Heart left ventricle (tissue), 16 donors: ENCODE results near the gene SYP. TPM values are rescaled to one million over a fixed set of nuclear protein-coding genes. Genes with fewer than 3 reads are reported as not detected.

ENCODE experiments used
- ATAC-seq, 4 donors: fragments of 200-7000 bp; cut with Tn5 transposase; one replicate each; pipeline ENCODE4 v1.9.1; 2020 to 2022; ENCODE audit warnings: moderate library complexity in 4 of 4, mild to moderate bottlenecking in 3 of 4, moderate number of reproducible peaks in 1 of 4
- DNase-seq, 5 donors: peaks; one replicate each; pipeline ENCODE4 v3.0.0-alpha.2; 2020
- H3K27ac ChIP-seq, 12 donors: fragments of 200-600 bp; sonication (generic) in 4 of 12; one replicate each; pipeline versions ENCODE4 v1.5.0 to v1.8.0; 2016 to 2022; ENCODE audit warnings: mild to moderate bottlenecking in 2 of 12
- H3K27me3 ChIP-seq, 9 donors: fragments of 200-600 bp; sonication (generic) in 2 of 9; one replicate each; pipeline versions ENCODE4 v1.5.1 to v1.8.0; 2016 to 2022; ENCODE audit warnings: mild to moderate bottlenecking in 3 of 9
- H3K36me3 ChIP-seq, 9 donors: fragments of 200-600 bp; sonication (generic) in 2 of 9; one replicate each; pipeline versions ENCODE4 v1.5.0 to v1.8.0; 2018 to 2022; ENCODE audit warnings: mild to moderate bottlenecking in 2 of 9
- H3K4me1 ChIP-seq, 12 donors: fragments of 200-600 bp; sonication (generic) in 4 of 12; one replicate each; pipeline versions ENCODE4 v1.5.0 to v1.8.0; 2016 to 2022; ENCODE audit warnings: mild to moderate bottlenecking in 3 of 12
- H3K4me3 ChIP-seq, 12 donors: fragments of 200-600 bp; sonication (generic) in 4 of 12; one replicate each; pipeline versions ENCODE4 v1.5.0 to v1.8.0; 2017 to 2022; ENCODE audit warnings: mild to moderate bottlenecking in 9 of 12, moderate library complexity in 4 of 12
- H3K9me3 ChIP-seq, 12 donors: fragments of 200-600 bp; sonication (generic) in 4 of 12; one replicate each; pipeline versions ENCODE4 v1.5.0 to v1.8.0; 2016 to 2022; ENCODE audit warnings: mild to moderate bottlenecking in 1 of 12
- POLR2A ChIP-seq, 2 donors: fragments of 450-650 bp; IDR thresholded peaks; one replicate each; pipeline ENCODE4 v1.6.1; 2017; ENCODE audit warnings: antibody characterized with exemption in 2 of 2, mild to moderate bottlenecking in 2 of 2, moderate library complexity in 2 of 2
- WGBS, 4 donors: extraction: QIAGEN DNeasy Blood & Tissue Kit in 2 of 4; methylation state at CpG; one replicate each; pipeline versions ENCODE4 v1.1.5 to v1.1.7; 2013 to 2018; 5-methylcytosine and 5-hydroxymethylcytosine counted together
- intact Hi-C, 10 donors: fragments of 100-400 bp; cut with DNase I; formaldehyde crosslinking; loops; one replicate each; pipeline versions ENCODE4 v1.11.1 to v1.14.2; 2022
- polyA plus RNA-seq, 2 donors: library from polyadenylated mRNA; stranded (reverse); fragments of 200-250 nt; gene quantifications; one replicate each; pipeline ENCODE4 v1.2.3, GENCODE V29; 2013
- total RNA-seq, 9 donors: library from RNA; depleted of rRNA in 2 of 9; stranded (reverse); fragments of >200 nt in 2 of 9; fragmentation: NEBNext Ultra II Directional in 3 of 9; extraction: Animal tissue kit (Norgen Biotek cat#: 25700) in 3 of 9; gene quantifications; one replicate each; pipeline versions ENCODE4 v1.1.0 to v1.2.4, GENCODE V29; 2016 to 2023
- TF ChIP-seq, protein P1 (sequence below), 12 donors: fragments of 200-600 bp; sonication (generic) in 4 of 12; IDR thresholded peaks; one replicate each; pipeline versions ENCODE4 v1.5.0 to v1.8.0; 2018 to 2022; ENCODE audit warnings: antibody characterized with exemption in 12 of 12, mild to moderate bottlenecking in 5 of 12
- donor health status: ischemic (EF 13 %, LVEDD 7.1; RV severe dilation, severe dysfunction).
- donor health status: healthy with polysubstance abuse.
- donor health status: DM: no; HTN: yes; CAD: no.
- donor health status: DM: no; HTN: no; CAD: no.
- donor health status: ischemic (EF 25% LVEDD 6.9; RV normal size, moderate dysfunction).
- donor health status: ischemic (EF 25% LVEDD 5.7; RV mildly dilated, moderate dysfunction).
- donor health status: healthy.
- donor health status: DM: yes; HTN: yes; CAD: no.
- donor health status: ischemic (EF 35%, LVEDD 5.7; RV mildly dilated, moderate dysfunction).
- donor health status: nonischemic (EF 11% LVEDD 7.7; RV severe dilation, severe dysfunction).
- donor health status: DM: yes; HTN: yes; CAD: no.
- donor health status: PGD.
- donor health status: ischemic (EF 29% LVEDD 5.4; RV normal size, mild dysfunction).
- donor health status: nonischemic (EF 23%, LVEDD 6.1; RV moderate dilation, normal function).

SYP gene
- total and polyA plus RNA-seq, 11 donors = 0.49 to 3.7 (median 1.3) TPM

GRCh38 chrX:49166914-49167739, 32.9 kb downstream of the SYP start:
- peak in 1 of 2 donors; percentile 73 for TF ChIP-seq POLR2A (IDR thresholded peaks at IDR 0.05)
- TF ChIP-seq, protein P1, sequence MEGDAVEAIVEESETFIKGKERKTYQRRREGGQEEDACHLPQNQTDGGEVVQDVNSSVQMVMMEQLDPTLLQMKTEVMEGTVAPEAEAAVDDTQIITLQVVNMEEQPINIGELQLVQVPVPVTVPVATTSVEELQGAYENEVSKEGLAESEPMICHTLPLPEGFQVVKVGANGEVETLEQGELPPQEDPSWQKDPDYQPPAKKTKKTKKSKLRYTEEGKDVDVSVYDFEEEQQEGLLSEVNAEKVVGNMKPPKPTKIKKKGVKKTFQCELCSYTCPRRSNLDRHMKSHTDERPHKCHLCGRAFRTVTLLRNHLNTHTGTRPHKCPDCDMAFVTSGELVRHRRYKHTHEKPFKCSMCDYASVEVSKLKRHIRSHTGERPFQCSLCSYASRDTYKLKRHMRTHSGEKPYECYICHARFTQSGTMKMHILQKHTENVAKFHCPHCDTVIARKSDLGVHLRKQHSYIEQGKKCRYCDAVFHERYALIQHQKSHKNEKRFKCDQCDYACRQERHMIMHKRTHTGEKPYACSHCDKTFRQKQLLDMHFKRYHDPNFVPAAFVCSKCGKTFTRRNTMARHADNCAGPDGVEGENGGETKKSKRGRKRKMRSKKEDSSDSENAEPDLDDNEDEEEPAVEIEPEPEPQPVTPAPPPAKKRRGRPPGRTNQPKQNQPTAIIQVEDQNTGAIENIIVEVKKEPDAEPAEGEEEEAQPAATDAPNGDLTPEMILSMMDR (IDR thresholded peaks at IDR 0.05) = peak in 1 of 12 donors; percentile 5
- ATAC-seq (peak; percentile 67 to 80 (median 76)), DNase-seq (peak; percentile 79 to 91 (median 85))
- no peaks in the 10 kb centered on the region for H3K27me3 ChIP-seq
- H3K36me3 ChIP-seq = no peaks in the 10 kb centered on the region
- intact Hi-C loops = loop anchor here in 2 of 10 donors (2.0 to 5.0 kb wide), 2 partner anchors 20 to 125 kb away; partner anchors contain the start of genes PRICKLE3 (in 1 of the 2) and TFE3 (in 1 of the 2)
- H3K4me1 ChIP-seq = peaks cover 0 to 23% (median 4%) of the 10 kb centered on the region in 12 donors
- WGBS, 4 donors = 3 to 48% (median 22%) methylated on average over 35 of the region's 35 CpGs
- peak overlapping the region; percentile 90 to 99 (median 93) for H3K27ac ChIP-seq
- H3K4me3 ChIP-seq = peak overlapping the region in 11 of 12 donors; percentile 24 to 59 (median 47)
- H3K9me3 ChIP-seq = peaks cover 0 to 4% (median 0%) of the 10 kb centered on the region in 12 donors

DNA sequence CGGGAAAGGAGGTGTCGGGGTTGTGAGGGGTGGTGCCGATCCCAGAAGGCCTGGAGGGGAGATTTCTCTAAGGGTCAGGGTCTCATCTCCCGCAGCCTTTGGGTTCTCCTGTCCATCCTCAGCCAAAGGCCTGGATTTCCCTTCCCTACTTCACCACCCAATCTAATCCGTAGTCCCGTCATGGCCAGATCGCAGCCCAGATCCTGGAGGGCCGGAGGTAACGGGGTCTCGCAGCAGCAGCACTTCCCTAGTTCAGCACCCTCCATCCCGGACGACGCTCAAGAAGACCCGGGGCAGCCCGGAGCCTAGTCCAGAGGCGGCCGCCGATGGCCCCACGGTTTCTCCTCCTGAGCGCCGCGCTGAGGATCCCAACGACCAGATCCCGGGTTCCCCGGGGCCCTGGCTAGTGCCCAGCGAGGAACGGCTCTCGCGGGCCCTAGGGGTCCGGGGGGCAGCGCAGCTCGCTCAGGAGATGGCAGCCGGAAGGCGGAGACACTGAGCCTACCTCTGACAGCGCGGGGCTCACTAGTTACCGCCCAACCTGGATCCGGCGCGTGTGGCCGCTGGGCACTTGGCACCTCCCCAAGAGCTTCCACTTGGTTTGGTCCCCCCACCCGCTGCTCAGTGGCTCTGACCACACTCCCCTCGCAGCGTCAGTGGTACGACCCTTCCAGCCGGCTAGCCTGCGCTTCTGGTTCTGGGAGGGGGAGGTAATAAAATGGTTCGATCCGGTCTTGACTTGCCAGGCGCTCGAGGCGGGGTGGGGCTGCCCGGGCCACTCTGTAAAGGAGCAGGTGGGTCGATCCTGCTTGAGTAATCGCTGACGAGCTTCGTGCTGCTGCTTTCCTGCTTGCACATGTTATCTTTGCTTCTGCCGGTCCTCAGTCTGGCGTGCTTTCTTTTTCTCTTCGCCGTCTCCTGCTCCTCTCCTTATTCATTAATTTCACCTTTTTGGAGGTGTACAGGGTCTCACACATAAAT, 33.8 kb downstream of the SYP start:
- intact Hi-C loops = loop anchor here in 2 of 10 donors (2.0 to 5.0 kb wide), 2 partner anchors 21 to 124 kb away; partner anchors contain the start of genes PRICKLE3 (in 1 of the 2) and TFE3 (in 1 of the 2)
- ATAC-seq = peak; percentile 44 to 64 (median 52)
- Histone ChIP-seq H3K27me3 (no peaks in the 10 kb centered on the region), H3K36me3 (no peaks in the 10 kb centered on the region), H3K9me3 (peaks cover 0 to 4% (median 0%) of the 10 kb centered on the region in 12 donors), H3K4me3 (peak overlapping the region in 11 of 12 donors; percentile 24 to 59 (median 47)), H3K27ac (peak overlapping the region; percentile 90 to 99 (median 93)), H3K4me1 (peaks cover 0 to 23% (median 4%) of the 10 kb centered on the region in 12 donors)
- DNase-seq = peak; percentile 83 to 89 (median 87)
- WGBS, 4 donors = 7 to 46% (median 26%) methylated on average over 49 to 61 of the region's 61 CpGs
- peak in 1 of 2 donors; percentile 34 for TF ChIP-seq POLR2A (IDR thresholded peaks at IDR 0.05)
- TF ChIP-seq, protein P1 (IDR thresholded peaks at IDR 0.05) = peak in 9 of 12 donors; percentile 7 to 52 (median 37)

DNA sequence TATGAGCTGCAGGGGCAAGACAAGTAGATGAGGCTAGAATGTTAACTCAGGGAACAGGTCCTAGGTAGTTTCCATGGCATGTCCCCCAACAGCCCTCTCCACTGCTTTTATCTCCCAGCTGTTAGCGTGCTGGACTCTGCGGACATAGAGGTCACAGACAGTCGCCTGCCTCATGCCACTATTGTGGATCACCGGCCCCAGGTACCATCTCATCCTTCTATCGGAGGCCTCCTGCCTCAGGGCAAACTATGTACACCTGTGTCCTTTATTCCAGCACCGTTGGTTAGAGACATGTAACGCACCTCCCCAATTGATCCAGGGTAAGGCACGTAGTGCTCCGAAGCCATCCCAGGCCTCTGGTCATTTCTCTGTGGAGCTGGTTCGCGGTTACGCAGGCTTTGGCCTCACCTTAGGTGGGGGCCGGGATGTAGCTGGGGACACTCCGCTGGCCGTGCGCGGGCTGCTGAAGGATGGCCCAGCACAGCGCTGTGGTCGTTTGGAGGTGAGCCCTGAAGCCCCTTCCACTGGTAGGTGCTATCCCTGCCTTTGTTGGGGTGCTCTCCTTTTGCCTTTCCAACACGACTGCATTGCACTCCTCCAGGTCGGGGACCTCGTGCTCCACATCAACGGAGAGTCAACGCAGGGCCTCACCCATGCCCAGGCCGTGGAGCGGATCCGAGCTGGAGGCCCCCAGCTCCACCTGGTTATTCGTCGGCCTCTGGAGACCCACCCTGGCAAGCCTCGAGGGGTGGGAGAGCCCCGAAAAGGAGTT, 35.2 kb downstream of the SYP start:
- no peaks in the 10 kb centered on the region for H3K27me3 ChIP-seq
- DNase-seq (no peak), ATAC-seq (no peak)
- H3K27ac ChIP-seq = peak overlapping the region; percentile 16 to 99 (median 91)
- H3K4me1 ChIP-seq = peaks cover 0 to 23% (median 4%) of the 10 kb centered on the region in 12 donors
- WGBS, 4 donors = 76 to 91% (median 88%) methylated on average over 20 to 31 of the region's 31 CpGs
- TF ChIP-seq, protein P1 (IDR thresholded peaks at IDR 0.05) = no peak
- TF ChIP-seq POLR2A (IDR thresholded peaks at IDR 0.05) = no peak
- no peaks in the 10 kb centered on the region for H3K9me3 ChIP-seq
- H3K4me3 ChIP-seq = no peak overlapping the region
- H3K36me3 ChIP-seq = no peaks in the 10 kb centered on the region
- intact Hi-C loops = loop anchor here in 1 of 10 donors (5.0 kb wide), 1 partner anchor 122 kb away; the partner anchor contains the start of gene TFE3
